GM18511 (cell line): Measurements from ENCODE around the gene STRIP1.
A peak's percentile ranks its signal among the peaks of the same experiment; 100 is the strongest.
"Not testable (repeated sequence)": the region's sequence is repeated elsewhere in the genome, so short reads cannot be mapped to it uniquely, and the experiment has no call there.

Experiments
- ATAC-seq: cut with Tn5 transposase; IDR thresholded peaks from one replicate; pipeline ENCODE4 v1.9.1; 2021; ENCODE audit warnings: mild to moderate bottlenecking, moderate library complexity; ENCODE audit not compliant: unreplicated experiment

STRIP1 gene

GRCh38 chr1:110007046-110007830 is 27.2 kb upstream of the STRIP1 start:
- ATAC-seq, result no peak

GRCh38 chr1:110008971-110009565 is 25.4 kb upstream of the STRIP1 start:
- ATAC-seq, result no peak

GRCh38 chr1:110011527-110012041 is 22.8 kb upstream of the STRIP1 start:
- peak; percentile 97 for ATAC-seq

GRCh38 chr1:110012100-110012780 is 22.2 kb upstream of the STRIP1 start:
- peak; percentile 76 for ATAC-seq

GRCh38 chr1:110017792-110018191 is 16.6 kb upstream of the STRIP1 start:
- ATAC-seq, result no peak

GRCh38 chr1:110018396-110018795 is 16.0 kb upstream of the STRIP1 start:
- no peak for ATAC-seq

GRCh38 chr1:110019770-110020169 is 14.7 kb upstream of the STRIP1 start:
- ATAC-seq, result no peak

GRCh38 chr1:110021285-110021684 is 13.1 kb upstream of the STRIP1 start:
- ATAC-seq, result no peak

- no peak for ATAC-seq
Measured at GRCh38 chr1:110024613-110025012, 9.8 kb upstream of the STRIP1 start.

- not testable (repeated sequence) for ATAC-seq
Measured at GRCh38 chr1:110030687-110031086, 3.7 kb upstream of the STRIP1 start.

GRCh38 chr1:110032327-110032726 is 2.1 kb upstream of the STRIP1 start:
- no peak for ATAC-seq

- no peak for ATAC-seq
Measured at GRCh38 chr1:110033421-110033820, 1.0 kb upstream of the STRIP1 start.

- ATAC-seq, result no peak
Measured at GRCh38 chr1:110034040-110034450, 379 bp upstream of the STRIP1 start.

- ATAC-seq, result no peak
Measured at GRCh38 chr1:110035236-110035752, 870 bp downstream of the STRIP1 start.

GRCh38 chr1:110038271-110038670 is 3.8 kb downstream of the STRIP1 start:
- no peak for ATAC-seq

- no peak for ATAC-seq
Measured at GRCh38 chr1:110039641-110040040, 5.2 kb downstream of the STRIP1 start.

- ATAC-seq, result no peak
Measured at GRCh38 chr1:110040548-110040947, 6.1 kb downstream of the STRIP1 start.

- no peak for ATAC-seq
Measured at GRCh38 chr1:110043016-110043415, 8.6 kb downstream of the STRIP1 start.

- ATAC-seq, result no peak
Measured at GRCh38 chr1:110047463-110047862, 13.0 kb downstream of the STRIP1 start.

GRCh38 chr1:110048240-110048639 is 13.8 kb downstream of the STRIP1 start:
- ATAC-seq, result no peak

- no peak for ATAC-seq
Measured at GRCh38 chr1:110048923-110049601, 14.6 kb downstream of the STRIP1 start.
